ENCODE measurements around the gene DMBX1. TPM values are rescaled to one million over a fixed set of nuclear protein-coding genes. Genes with fewer than 3 reads are reported as not detected.
A peak's percentile ranks its signal among the peaks of the same experiment; 100 is the strongest.

DMBX1 gene
- total RNA-seq, 1 experiment from 2014 or later = not detected

DNA sequence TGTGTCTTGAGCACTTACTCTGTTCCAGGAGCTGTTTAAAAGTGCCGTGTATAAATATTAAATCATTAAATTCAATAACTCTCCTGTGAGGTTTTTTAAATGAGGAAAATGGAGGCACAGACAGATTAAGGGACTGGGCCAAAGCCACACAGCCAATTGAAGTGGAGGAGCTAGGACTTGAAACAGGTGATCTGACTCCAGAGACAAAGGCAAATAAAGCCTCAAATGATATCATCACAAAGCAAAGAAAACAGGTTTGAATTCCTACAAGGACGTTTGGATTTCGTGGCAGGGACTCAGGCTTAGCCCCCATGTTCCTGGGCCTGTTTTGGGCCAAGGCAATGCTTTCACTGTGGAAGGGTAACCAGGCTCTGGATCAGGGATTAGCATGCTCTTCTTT, 45.2 kb upstream of the DMBX1 start:
- TF ChIP-seq, protein P1, sequence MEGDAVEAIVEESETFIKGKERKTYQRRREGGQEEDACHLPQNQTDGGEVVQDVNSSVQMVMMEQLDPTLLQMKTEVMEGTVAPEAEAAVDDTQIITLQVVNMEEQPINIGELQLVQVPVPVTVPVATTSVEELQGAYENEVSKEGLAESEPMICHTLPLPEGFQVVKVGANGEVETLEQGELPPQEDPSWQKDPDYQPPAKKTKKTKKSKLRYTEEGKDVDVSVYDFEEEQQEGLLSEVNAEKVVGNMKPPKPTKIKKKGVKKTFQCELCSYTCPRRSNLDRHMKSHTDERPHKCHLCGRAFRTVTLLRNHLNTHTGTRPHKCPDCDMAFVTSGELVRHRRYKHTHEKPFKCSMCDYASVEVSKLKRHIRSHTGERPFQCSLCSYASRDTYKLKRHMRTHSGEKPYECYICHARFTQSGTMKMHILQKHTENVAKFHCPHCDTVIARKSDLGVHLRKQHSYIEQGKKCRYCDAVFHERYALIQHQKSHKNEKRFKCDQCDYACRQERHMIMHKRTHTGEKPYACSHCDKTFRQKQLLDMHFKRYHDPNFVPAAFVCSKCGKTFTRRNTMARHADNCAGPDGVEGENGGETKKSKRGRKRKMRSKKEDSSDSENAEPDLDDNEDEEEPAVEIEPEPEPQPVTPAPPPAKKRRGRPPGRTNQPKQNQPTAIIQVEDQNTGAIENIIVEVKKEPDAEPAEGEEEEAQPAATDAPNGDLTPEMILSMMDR (IDR thresholded peaks at IDR 0.05; ENCODE audit: unreplicated experiment) = no peak
- BruUV-seq (replicated peaks) = no TSS peak
- no peaks in the 10 kb centered on the region for H3K9me3 Mint-ChIP-seq (ENCODE audit: unreplicated experiment)
- DNase-seq (ENCODE audit: unreplicated experiment) = no peak
- intact Hi-C loops (cut with micrococcal nuclease) = no loop called here
- peaks cover 12% of the 10 kb centered on the region for H3K27me3 Mint-ChIP-seq (ENCODE audit: insufficient read depth, unreplicated experiment)
- H3K36me3 Mint-ChIP-seq (ENCODE audit: insufficient read depth, unreplicated experiment) = no peaks in the 10 kb centered on the region
- POLR2A ChIA-PET = no interaction called here
- no peak overlapping the region for H3K4me3 Mint-ChIP-seq (ENCODE audit: unreplicated experiment)
- no peak overlapping the region for H3K27ac Mint-ChIP-seq (ENCODE audit: low read depth, unreplicated experiment)
- CTCF ChIA-PET = interaction anchor here (0.6 to 5.2 kb wide), 12 partner anchors 8 to 104 kb away, joined by 3 to 92 read pairs (median 5); no protein-coding TSS in a partner anchor
- peaks cover 13% of the 10 kb centered on the region for H3K4me1 Mint-ChIP-seq (ENCODE audit: insufficient read depth, unreplicated experiment)

DNA sequence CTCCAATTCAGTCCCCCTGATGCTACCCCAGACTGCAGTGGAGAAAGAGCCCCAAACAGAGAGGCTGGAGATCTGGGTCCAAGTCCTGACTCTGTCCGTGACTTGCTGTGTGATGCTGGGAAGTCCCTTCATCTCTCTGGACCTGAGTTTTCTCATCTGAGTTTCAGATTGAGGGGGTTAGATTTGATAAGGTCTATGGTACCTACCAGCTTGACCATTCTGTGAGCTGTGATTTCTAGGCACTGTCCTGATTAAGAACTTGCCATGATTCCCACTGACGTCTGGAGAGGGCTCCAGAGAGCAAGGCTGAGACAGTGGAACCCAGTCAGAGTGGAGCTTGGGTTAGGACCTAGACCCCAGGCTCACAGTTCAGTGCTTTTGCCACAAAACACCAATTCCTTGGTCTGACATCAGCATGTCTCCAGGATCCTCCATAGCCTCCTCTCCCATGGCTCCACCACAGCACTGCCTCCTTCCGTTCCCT, 43.8 kb upstream of the DMBX1 start:
- no peaks in the 10 kb centered on the region for H3K9me3 Mint-ChIP-seq (ENCODE audit: unreplicated experiment)
- no peaks in the 10 kb centered on the region for H3K36me3 Mint-ChIP-seq (ENCODE audit: insufficient read depth, unreplicated experiment)
- DNase-seq (ENCODE audit: unreplicated experiment) = peak; percentile 17
- H3K4me1 Mint-ChIP-seq (ENCODE audit: insufficient read depth, unreplicated experiment) = peaks cover 13% of the 10 kb centered on the region
- H3K4me3 Mint-ChIP-seq (ENCODE audit: unreplicated experiment) = no peak overlapping the region
- H3K27ac Mint-ChIP-seq (ENCODE audit: low read depth, unreplicated experiment) = no peak overlapping the region
- ChIA-PET CTCF (interaction anchor here (0.6 to 5.2 kb wide), 13 partner anchors 9 to 817 kb away, joined by 3 to 92 read pairs (median 6); partner anchors contain the start of gene CYP4A22), POLR2A (interaction anchor here (1.3 kb wide), 1 partner anchor 76 kb away, joined by 4 read pairs; no protein-coding TSS in a partner anchor)
- intact Hi-C loops (cut with micrococcal nuclease) = loop anchor here (2.0 kb wide), 1 partner anchor 31 kb away; no protein-coding TSS in a partner anchor
- TF ChIP-seq, protein P1 (IDR thresholded peaks at IDR 0.05; ENCODE audit: unreplicated experiment) = no peak
- no TSS peak for BruUV-seq (replicated peaks)
- peaks cover 12% of the 10 kb centered on the region for H3K27me3 Mint-ChIP-seq (ENCODE audit: insufficient read depth, unreplicated experiment)

DNA sequence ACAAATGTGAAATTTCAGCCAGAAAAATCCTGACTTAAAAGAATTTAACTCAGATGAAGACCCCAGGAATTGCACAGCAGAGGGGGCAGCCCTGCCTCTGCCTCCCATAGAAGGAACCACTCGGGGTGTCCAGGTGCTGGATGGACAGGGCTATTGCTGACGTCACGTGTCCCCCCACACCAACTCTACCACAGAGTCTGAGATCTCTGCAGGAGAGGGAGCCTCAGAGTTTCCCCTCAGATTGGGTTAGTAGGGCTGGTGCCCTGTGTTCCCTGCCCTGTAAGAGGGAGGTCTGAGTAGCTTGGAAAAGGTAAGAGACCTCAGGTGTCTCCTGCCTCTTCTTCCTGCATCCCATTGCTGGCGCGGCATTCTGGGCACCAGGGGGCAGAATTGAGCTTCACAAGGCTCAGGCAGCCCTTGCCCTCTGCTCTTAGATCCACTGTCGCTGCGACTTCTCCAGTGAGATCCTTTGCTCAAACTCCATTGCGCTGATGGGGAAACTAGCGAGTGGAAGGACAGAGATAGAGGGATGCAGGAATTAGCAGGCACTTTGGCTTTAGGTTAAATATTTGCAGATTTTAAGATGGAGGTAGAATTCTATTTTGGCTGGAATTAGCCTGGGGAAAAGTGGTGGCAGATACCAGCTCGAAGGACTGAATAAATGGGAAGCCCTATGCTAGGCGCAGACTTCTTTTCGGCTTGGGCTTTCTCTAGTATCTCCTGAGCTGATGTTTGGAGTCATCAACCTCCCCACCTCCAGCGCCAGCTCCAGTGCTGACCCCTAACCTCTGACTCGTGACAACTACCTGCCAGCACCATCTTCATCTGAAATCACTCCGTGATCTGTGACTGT, 42.8 kb upstream of the DMBX1 start:
- TF ChIP-seq, protein P1 (IDR thresholded peaks at IDR 0.05; ENCODE audit: unreplicated experiment) = peak; percentile 78
- no TSS peak for BruUV-seq (replicated peaks)
- ChIA-PET POLR2A (interaction anchor here (0.6 to 1.0 kb wide), 2 partner anchors 81 to 156 kb away, joined by 3 to 4 read pairs; no protein-coding TSS in a partner anchor), CTCF (interaction anchor here (0.6 to 5.2 kb wide), 30 partner anchors 12 to 714 kb away, joined by 3 to 92 read pairs (median 6); partner anchors contain the start of gene MKNK1)
- H3K4me1 Mint-ChIP-seq (ENCODE audit: insufficient read depth, unreplicated experiment) = peaks cover 13% of the 10 kb centered on the region
- H3K4me3 Mint-ChIP-seq (ENCODE audit: unreplicated experiment) = no peak overlapping the region
- H3K36me3 Mint-ChIP-seq (ENCODE audit: insufficient read depth, unreplicated experiment) = no peaks in the 10 kb centered on the region
- DNase-seq (ENCODE audit: unreplicated experiment) = peak; percentile 72
- no peaks in the 10 kb centered on the region for H3K9me3 Mint-ChIP-seq (ENCODE audit: unreplicated experiment)
- peaks cover 12% of the 10 kb centered on the region for H3K27me3 Mint-ChIP-seq (ENCODE audit: insufficient read depth, unreplicated experiment)
- no peak overlapping the region for H3K27ac Mint-ChIP-seq (ENCODE audit: low read depth, unreplicated experiment)
- intact Hi-C loops (cut with micrococcal nuclease) = loop anchor here (1.0 to 2.0 kb wide), 4 partner anchors 30 to 278 kb away; no protein-coding TSS in a partner anchor

Data from MCF 10A (cell line).